HG02623 (cell line): ENCODE data around the gene DEFB124.
"Not testable (repeated sequence)": the region's sequence is repeated elsewhere in the genome, so short reads cannot be mapped to it uniquely, and the experiment has no call there.

ENCODE experiments used
- ATAC-seq: cut with Tn5 transposase; IDR thresholded peaks from one replicate; pipeline ENCODE4 v1.9.1; 2021; ENCODE audit warnings: moderate library complexity; ENCODE audit not compliant: unreplicated experiment

Gene DEFB124

GRCh38 chr20:31426891-31427551 lies 47.9 kb downstream of the DEFB124 start:
- not testable (repeated sequence) for ATAC-seq

GRCh38 chr20:31425797-31426196 lies 49.1 kb downstream of the DEFB124 start:
- ATAC-seq, result no peak

DNA sequence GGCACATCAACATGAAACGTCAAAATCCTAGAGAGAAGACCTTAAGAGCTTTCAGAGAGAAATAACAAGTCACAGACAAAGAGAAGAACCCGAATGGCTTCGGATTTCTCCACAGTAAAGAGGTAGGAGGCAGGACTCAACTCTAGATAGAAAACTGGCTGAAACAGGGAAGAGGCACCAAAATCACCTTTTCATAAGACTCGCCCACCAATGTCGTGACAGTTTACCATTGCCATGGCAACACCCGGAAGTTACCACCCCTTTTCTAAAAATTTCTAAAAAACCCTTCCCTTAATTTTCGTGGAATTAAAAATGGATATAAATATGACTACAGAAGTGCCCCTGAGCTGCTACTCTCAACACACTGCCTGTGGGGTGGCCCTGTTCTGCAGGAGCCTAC lies 56.6 kb downstream of the DEFB124 start:
- no peak for ATAC-seq

- no peak for ATAC-seq
These were observed 59.3 kb downstream of the DEFB124 start for GRCh38 chr20:31415653-31416052.
